ENCODE results near the gene PLGRKT. TPM values are rescaled to one million over a fixed set of nuclear protein-coding genes. Genes with fewer than 3 reads are reported as not detected.
"Not testable (repeated sequence)": the region's sequence is repeated elsewhere in the genome, so short reads cannot be mapped to it uniquely, and the experiment has no call there.

Gene PLGRKT
- polyA plus RNA-seq, 1 donor, result 33.4 TPM

DNA sequence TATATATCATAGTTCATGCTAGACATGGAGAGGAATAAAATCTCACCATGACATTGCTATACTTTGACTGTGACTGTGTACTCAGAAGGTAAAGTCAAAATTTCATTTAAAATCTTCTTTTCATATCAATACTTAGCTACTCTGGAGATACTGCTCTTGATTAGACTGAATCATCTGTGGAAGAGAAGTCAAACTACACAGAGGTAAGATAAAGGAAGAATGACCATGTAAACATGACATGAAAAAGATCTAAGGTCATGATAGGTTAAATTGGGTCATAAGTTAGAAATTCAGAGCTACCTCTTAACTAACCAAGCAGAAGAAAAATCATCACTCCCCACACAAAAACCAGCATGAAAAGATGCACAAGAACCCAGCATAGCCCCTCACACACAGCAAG, 53.3 kb downstream of the PLGRKT start:
- no peak for DNase-seq

DNA sequence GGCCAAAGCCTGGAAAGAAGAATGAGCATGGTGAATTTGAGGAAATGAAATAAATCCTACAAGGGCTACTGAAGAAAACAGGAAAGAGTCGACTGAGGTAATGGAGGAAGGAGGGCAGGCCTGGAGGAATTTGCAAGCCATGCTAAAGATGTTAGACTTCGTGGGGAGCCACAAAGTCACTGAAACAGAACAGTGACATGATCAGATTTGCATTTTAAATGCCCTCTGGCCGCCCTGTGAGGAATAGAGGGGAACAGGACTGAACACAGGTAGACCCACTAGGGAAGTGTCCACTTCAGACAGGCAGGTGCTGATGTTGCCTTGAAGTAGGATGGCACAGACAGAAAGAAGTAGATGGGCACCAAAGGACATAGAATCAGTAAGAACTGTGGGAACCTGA, 55.2 kb downstream of the PLGRKT start:
- no peak for DNase-seq

DNA sequence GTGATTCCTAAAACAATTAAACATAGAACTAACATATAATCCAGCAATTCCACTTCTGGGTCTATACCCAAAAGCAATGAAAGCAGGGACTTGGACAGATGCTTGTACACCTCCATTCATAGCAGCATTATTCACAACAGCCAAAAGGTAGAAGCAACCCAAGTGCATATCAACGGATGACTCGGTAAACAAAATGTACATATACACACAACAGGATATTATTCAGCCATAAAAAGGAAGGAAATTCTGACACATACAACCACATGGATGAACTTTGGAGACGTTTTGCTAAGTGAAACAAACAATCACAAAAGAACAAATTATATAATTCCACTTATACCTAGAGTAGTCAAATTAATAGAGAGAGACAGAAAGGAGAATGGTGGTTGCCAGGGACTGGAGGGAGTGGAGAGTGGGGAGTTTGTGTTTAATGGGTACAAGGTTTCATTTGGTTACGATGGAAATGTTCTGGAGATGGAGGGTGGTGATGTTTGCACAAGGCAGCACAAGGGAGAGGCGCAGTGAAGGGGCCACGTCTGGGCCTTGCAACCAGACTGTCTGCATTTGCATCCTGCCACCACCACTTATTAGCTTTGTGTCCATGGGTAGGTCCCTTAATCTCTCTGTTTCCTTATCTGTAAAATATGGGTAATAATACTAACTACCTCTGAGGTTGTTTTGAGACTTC, 61.8 kb downstream of the PLGRKT start:
- no peak for DNase-seq

DNA sequence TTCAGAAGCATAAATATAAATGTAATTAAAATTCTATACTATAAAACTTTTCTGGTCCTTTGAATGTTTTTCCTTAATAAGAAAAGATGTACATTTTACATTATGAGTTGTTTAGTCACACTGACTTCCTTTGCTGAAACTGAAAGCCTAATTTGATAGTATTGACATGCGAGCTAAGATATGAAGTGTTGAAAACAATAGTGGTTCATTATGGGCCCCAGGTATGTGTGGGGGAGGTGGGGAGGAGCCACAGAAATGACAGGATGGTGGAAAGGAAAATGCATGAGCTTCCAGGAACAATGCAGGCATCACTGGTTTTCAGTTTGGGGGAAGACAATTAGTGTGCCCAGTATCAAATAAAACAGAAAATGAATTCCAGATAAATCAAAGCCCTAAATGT, 62.6 kb downstream of the PLGRKT start:
- no peak for DNase-seq

DNA sequence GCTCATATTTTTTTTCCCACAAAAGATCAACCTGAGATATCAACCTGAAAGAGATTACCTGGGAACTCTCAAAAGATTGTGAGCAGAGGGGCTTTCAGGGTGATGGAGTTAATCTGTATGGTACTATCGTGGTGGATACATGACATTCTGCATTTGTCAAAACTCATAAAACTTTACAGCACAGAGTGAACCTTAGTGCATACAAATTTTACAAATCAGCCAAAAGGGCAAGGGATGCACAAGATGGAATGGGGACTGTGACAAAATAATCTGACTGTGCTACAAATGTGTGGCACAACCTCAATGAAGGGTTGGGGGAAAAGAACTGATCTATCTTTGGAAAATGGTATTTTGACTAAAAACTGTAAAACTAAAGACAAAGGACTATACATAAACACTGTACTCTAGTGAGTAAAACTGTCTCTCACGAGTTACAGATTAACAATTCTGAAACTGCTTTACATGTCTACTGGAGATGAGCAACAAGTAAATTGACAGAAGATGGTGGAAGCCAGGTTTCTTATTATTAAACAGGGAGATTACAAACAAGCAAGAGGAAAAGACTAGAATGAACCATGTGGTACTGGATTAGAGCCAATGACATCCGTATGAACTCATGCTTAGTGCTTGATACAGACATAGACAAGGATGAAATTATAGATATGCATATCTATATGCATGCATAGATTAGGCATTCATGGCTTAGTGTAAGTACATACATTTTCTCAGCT, 73.3 kb downstream of the PLGRKT start:
- no peak for DNase-seq

DNA sequence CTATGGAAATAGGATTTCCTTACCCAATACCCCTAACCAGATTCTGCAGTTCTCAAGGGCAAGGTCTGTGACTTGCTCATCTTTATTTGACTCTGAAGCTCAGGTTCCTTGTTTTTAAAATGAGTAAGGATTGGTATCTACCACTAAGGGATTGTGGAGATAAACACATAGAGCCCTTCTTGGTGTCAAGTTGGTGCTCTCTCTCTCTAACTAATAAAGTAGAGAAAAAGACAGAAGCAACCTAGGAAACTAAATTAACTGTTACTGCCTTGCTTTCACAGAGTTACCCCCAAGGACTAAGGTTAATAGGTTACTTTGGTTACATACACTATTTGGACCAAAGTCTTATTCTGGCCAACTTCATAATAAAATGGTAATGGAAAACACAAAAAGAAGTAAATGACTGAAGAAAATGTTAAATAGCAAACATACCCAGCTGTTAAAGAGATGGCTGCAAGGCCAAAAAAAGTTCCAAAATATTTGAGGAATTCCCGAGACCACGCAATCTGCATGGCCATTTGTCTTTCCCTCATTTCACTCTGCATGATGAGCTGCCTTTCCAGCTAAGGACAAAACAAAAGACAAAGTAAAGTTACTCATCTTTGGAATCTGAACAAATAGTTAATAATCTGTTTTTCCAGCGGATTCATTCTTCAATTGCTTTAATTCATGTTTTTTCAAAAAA, 76.3 kb downstream of the PLGRKT start:
- DNase-seq, result no peak

DNA sequence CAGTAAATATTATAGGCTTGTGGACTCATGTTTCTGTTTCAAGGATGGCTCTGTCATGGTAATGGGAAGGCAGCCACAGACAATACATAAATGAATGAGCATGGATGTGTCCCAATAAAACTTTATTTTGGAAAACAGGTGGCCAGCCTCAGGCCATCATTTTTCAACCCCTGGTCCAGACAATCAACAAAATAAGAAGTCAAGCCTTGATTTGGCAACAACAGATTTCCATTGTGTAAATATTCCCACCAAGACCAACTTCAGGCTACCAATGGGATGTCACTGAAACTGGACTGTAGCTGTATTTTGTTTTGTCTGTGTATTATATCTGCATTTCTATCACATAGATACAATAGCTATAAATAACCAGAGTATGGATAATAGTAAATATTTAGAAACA, 77.4 kb downstream of the PLGRKT start:
- no peak for DNase-seq

DNA sequence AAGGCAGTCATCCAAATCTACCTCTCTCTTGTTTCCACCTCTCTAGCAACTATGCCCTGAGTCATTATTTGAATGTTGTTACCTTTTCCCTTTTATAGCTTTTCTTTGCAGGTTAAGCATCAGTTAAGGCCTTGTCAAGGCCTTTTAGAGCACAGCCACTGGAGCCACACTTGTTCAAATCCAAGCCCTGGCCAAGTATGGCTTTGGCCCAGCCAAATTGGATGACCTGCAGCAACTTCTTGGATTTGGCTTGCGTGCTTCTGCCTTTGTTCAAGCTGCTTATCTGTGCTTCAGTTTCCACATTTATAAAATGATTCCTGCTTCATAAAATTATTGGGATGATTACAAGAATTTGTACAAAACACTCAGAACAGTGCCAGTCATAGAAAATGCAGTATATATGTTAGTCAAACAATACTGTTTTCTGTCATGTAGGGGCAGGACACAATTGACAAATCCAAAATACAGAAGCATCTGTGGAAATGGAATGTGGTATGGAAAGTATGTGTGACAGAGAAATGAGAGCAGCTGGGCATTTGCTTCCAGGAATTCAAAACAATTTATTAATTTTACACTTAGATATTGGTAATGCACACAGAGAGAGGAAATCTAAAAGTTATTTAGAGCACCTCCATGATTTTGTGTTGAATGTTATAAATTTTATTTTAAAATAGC, 80.2 kb downstream of the PLGRKT start:
- DNase-seq, result no peak

DNA sequence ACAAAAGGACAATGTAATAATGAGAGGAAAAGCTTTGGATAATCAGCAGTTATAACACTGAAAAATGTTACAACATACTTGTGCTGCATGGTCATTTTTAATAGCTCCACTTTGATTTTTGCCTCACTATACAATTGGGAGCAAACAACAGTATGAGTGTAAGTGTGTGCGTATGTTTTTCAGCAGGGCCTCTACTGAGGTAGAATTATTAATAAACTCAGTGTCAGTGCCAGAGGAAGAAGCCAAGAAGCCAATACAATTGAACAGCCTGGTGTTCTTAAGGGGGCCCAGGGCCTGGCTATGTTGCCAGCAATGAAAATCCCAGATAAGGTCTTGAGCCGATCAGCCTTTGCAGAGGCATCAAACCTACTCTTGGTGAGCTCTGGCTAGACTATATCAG, 81.9 kb downstream of the PLGRKT start:
- no peak for DNase-seq

DNA sequence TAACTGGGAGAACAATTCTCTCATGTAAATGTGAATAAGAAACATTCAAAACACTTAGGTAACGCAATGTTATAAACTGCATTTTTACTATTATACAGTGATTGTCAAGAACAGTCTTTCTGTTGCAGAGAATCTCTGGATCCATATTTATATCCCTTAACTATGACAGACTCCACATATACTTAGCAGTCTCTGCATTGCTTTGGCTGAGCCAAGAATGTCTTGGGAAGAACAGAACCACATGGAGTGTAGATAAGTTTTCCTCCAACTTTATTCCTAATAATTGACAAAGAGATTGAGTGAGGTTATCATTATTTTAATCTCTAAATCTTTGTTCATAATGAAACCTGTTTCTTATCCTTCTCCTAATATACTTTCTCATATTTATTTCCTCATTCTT, 82.5 kb downstream of the PLGRKT start:
- DNase-seq, result no peak

DNA sequence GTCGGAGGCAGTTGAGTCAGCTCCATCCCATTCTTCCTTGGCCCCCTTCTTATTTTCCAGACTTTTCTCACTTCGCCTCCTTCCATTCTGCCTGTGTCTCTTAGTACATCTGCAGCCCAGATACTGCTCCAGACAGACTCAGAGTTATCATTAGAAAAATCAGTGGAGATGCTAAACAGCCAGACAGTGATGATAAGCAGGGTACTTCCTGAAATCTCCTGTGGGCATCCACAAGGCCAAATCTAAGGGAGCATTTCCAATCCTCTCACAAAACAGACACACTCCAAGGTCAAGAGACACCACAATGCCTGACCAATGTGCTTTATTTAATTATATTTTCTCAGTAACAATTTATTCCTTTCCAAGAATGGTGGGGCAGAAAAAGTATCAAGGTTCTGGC, 83.5 kb downstream of the PLGRKT start:
- no peak for DNase-seq

DNA sequence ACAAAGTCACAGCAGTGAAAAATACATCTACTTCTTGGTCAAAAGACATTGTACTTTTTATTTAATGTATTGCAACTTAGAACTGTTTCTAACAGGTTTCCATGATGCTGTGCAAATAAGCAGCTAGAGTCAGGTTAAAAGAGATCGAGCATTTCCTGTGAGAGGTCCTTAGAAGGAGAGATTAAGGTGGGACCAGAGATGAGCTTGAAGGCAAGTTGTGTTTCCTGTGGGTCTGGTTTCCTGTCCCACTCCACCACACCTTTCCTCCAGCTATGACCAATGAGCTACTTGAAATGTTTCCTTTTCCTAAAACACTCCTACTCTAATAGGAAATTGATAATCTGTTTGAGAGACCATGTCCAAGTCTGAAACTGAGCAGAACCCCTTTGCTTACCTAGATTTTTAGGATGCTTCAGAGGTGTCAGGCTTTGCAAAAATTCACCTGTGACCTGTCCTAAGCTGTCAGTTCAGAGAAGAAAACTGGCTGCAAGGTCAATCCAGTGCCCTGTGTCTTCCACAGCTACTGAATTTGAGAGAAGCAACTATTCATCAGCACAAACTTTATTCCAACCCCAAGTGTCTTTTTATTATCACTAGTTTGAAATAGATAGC, 85.0 kb downstream of the PLGRKT start:
- no peak for DNase-seq

DNA sequence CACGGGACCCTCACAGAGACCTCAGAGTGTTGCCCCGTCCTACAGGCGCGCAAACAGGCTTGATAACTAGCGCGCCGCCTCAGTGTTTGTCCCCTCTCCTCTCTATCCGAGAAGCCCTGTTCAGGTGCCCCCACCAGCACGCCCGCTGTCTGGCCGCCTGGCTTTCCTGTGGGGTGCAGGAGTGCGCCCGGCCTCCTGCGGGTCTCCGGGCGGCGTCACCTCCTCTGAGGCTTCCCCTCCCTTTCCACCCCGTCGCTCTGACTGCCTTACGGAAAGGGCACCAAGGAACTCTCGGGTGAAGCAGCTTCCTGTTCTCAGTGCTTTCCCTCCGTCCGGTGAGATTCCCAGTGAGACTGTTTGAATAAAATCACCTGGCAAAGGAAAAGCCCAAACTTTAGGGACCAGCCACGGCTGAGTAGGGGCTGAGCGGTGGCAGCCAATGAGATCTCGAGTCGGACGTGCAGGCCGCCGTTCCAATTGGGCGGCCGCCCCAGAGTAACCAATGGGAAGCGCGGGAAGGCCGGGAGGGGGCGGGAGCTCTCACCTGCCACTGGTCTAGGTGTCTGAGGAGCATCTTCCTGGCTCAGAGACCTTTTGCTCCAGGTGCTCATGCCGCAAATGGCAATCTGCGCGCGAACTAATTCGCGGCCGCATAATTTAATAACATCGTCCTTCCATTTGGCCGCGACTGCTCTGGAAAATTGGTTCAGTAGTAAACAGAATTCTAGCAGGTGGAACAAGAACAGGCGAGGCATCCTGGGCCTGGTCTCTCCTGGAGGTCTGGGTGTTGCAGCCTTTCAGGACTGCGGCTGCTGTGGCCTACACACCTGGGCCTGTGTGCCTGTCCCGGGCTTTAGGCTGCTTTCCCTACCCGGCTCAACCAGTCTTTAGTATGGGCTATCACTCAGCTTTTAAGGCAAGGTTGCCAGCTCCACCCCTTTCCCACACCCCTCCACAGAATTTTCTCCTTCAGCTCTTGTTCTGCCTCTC, 98.4 kb downstream of the PLGRKT start, which contains the start of gene RLN1:
Gene RLN1 (minus strand): TSS at position 885 of the 990 bp plus-strand sequence. CDS start 130 bp downstream, at position 755.
- DNase-seq, result peak; percentile 3

DNA sequence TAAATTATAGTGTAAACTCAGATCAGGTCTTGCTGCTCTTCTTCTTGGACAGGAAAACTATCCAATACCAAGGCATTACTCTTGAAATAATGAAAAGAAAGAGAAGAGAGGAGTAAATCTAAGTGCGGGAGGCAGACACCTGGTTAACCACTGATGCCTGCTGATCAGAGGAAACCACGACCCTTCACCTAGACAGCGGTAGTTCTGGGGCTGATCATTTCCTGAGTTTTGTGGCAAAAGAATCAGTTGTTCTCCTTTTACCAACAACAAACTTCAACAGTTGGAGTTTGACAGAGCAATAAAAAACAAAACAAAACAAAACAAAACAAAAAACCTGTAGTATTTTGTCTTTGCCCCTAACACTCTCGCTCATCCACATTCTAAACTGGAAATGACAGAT, 101.0 kb downstream of the PLGRKT start:
- no peak for DNase-seq

DNA sequence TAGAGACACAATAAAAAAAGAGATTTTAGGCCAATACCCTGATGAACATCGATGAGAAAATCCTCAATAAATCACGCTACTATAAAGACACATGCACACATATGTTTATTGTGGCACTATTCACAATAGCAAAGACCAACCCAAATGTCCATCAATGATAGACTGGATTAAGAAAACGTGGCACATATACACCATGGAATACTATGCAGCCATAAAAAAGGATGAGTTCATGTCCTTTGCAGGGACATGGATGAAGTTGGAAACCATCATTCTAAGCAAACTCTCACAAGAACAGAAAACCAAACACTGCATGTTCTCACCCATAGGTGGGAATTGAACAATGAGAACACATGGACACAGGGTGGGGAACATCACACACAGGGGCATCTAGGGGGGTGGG, 106.4 kb downstream of the PLGRKT start:
- DNase-seq, result not testable (repeated sequence)

DNA sequence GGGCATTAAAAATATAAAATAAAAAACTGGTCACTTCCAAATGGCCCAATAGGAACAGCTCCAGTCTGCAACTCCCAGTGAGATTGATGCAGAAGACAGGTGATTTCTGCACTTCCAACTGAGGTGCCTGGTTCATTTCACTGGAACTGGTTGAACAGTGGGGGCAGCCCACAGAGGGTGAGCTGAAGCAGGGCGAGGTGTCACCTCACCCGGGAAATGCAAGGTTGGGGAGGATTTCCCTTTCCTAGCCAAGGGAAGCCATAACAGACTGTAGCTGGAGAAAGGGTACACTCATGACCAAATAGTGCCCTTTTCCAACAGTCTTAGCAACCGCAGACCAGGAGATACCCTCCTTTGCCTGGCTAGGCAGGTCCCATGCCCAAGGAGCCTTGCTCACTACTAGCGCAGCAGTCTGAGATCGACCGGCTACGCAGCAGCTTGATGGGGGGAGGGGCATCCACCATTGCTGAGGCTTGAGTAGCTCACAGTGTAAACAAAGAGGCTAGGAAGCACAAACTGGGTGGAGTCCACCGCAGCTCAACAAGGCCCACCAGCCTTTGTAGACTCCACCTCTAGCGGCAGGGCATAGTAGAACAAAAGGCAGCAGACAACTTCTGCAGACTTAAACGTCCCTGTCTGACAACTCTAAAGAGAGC, 110.7 kb downstream of the PLGRKT start:
- DNase-seq, result no peak

DNA sequence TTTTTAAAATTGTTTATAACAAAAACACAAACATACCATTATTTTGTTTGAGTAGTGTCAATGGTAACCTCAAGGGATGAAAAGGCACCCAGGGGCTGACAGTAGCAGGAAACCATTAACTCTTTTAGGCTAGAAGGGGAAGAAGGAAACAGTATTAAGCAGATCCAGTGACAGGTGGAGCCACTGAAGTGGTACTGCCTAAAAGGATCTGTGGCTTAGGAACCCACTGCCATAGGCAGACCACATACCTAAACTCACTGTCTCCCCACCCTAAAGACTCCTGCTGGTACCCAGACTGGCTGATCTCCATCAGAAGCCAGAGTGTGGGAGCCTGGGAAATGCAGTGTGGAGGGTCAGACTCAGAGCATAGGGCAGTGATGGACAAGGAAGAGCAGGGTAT, 111.5 kb downstream of the PLGRKT start:
- DNase-seq, result no peak

DNA sequence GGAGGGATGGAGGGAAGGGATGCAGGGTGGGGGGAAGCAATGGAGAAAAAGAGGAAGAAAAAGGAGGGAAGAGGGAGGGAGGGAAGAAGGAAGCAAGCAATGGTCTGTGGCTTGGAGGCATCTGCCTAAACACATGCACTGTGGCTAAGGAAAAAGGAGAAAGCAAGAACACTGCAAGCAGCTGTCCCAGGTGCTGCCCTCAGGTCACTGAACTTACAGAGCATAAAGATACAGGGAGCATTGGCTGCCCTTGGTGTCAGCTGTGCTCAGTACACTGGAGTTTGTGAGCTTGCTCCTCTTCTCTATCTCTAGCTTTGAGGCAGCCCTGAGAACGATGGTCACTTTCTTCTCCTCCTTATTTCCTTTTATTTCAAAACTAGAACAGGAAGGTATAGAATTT, 116.1 kb downstream of the PLGRKT start:
- not testable (repeated sequence) for DNase-seq

DNA sequence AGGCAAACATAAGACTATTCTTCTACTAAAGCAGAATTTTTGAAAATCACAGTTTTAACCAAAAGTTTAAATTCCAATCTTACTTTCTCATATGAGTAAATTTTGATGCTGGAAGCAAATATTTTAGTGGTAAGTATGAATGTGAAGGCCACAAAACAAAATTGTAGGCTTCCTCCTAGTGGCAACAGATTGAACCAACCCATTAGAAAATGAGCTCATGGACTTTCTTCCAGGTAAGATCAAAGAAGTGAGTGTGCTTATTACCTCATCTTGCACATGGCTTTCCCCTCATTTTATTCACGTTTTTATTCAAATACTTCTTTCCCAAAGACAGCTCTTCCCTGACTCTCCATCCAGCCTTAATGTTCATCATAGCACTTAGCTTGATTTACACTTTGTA, 116.7 kb downstream of the PLGRKT start:
- no peak for DNase-seq

DNA sequence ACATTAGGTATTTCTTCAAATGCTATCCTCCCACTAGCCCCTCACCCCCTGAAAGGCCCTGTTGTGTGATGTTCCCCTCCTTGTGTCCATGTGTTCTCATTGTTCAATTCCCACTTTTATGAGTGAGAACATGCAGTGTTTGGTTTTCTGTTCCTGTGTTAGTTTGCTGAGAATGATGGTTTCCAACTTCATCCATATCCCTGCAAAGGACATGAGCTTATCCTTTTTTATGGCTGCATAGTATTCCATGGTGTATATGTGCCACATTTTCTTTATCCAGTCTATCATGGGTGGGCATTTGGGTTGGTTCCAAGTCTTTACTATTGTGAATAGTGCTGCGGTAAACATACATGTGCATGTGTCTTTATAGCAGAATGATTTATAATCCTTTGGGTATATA, 121.3 kb downstream of the PLGRKT start:
- DNase-seq, result not testable (repeated sequence)

Measured in left kidney (tissue), 2 donors.